HepG2 (cell line): ENCODE results near the gene RAP1GAP2. TPM values are rescaled to one million over a fixed set of nuclear protein-coding genes. Genes with fewer than 3 reads are reported as not detected.

Experiments
- ARHGAP35 ChIP-seq: sonication (generic); formaldehyde crosslinking; IDR thresholded peaks from 2 replicates; pipeline ENCODE4 v1.9.0; 2022; ENCODE audit warnings: mild to moderate bottlenecking, inconsistent platforms, moderate library complexity, missing genetic modification reagents, borderline replicate concordance
- HOXA7 ChIP-seq: sonication (generic); formaldehyde crosslinking; IDR thresholded peaks from 2 replicates; pipeline ENCODE4 v1.8.1; 2022; ENCODE audit warnings: mild to moderate bottlenecking, missing genetic modification reagents, moderate library complexity
- U2AF2 ChIP-seq: fragments of 200-400 bp; formaldehyde crosslinking; IDR thresholded peaks from 2 replicates; pipeline ENCODE4 v1.6.1; 2017; ENCODE audit warnings: low read depth, mild to moderate bottlenecking, low read length
- ZNF598 ChIP-seq: sonication (generic); formaldehyde crosslinking; IDR thresholded peaks from 2 replicates; pipeline ENCODE4 v1.5.1; 2020; ENCODE audit warnings: mild to moderate bottlenecking, missing genetic modification reagents, borderline replicate concordance
- ZNF850 ChIP-seq: sonication (generic); formaldehyde crosslinking; conservative IDR thresholded peaks from 2 replicates; pipeline ENCODE4 v1.9.0; 2021; ENCODE audit warnings: mild to moderate bottlenecking, missing genetic modification reagents
- polyA plus RNA-seq, 8 experiments: library from polyadenylated mRNA; depleted of rRNA in 3 of 8; stranded (reverse) in 7 of 8; unstranded in 1 of 8; fragments of >200 nt; fragmentation: Illumina TruSeq in 4 of 8; extraction: Trizol in 4 of 8; gene quantifications; 2 replicates each; pipeline versions ENCODE4 v1.2.1 to v1.2.3, GENCODE V29; 2011 to 2016; ENCODE audit warnings: low read depth in 4 of 8, missing spikeins in 1 of 8, mixed read lengths in 1 of 8; ENCODE audit not compliant: insufficient read depth in 1 of 8
- total RNA-seq, 5 experiments: library from RNA; depleted of rRNA; stranded (reverse); fragments of >200 nt; fragmentation: Illumina TruSeq; extraction: Trizol; gene quantifications; 2 replicates each; pipeline ENCODE4 v1.2.3, GENCODE V29; 2016; ENCODE audit warnings: low read depth in 1 of 5
- TF ChIP-seq, protein P1 (sequence below), 2 experiments: fragments of 450-650 bp in 1 of 2; sonication (generic) in 1 of 2; formaldehyde crosslinking in 1 of 2; IDR thresholded peaks; 2 replicates each; pipeline versions ENCODE4 v1.6.1 to v1.8.0; 2016 to 2022; ENCODE audit warnings: antibody characterized with exemption in 1 of 2, mild to moderate bottlenecking in 1 of 2, missing genetic modification reagents in 1 of 2

Gene RAP1GAP2
- total and polyA plus RNA-seq, 2 of the 13 experiments (the other 11 are each of a cell fraction or from before 2014, with no cell fraction given), result 10.9 to 12.0 TPM

DNA sequence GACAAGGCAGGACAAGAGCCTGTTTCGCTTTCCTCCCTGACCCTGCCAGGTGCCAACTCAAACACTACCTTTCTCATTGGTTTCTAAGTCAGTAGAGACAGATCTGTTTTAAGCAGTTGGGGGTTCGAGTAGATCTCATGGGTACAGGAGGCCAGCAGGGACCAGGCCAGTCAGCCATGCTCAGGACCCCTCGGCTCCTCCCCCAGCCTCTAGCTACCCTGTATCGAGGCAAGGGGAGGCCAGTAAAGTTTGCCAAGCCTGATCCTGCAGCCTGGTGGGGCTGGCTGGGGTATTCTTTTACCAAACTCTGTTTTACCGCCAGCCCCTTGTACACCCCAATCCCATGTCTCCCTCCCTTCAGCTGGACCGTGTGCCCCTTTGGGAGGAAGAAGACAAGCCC is 240.6 kb downstream of the RAP1GAP2 start (continued):
- TF ChIP-seq, protein P1, sequence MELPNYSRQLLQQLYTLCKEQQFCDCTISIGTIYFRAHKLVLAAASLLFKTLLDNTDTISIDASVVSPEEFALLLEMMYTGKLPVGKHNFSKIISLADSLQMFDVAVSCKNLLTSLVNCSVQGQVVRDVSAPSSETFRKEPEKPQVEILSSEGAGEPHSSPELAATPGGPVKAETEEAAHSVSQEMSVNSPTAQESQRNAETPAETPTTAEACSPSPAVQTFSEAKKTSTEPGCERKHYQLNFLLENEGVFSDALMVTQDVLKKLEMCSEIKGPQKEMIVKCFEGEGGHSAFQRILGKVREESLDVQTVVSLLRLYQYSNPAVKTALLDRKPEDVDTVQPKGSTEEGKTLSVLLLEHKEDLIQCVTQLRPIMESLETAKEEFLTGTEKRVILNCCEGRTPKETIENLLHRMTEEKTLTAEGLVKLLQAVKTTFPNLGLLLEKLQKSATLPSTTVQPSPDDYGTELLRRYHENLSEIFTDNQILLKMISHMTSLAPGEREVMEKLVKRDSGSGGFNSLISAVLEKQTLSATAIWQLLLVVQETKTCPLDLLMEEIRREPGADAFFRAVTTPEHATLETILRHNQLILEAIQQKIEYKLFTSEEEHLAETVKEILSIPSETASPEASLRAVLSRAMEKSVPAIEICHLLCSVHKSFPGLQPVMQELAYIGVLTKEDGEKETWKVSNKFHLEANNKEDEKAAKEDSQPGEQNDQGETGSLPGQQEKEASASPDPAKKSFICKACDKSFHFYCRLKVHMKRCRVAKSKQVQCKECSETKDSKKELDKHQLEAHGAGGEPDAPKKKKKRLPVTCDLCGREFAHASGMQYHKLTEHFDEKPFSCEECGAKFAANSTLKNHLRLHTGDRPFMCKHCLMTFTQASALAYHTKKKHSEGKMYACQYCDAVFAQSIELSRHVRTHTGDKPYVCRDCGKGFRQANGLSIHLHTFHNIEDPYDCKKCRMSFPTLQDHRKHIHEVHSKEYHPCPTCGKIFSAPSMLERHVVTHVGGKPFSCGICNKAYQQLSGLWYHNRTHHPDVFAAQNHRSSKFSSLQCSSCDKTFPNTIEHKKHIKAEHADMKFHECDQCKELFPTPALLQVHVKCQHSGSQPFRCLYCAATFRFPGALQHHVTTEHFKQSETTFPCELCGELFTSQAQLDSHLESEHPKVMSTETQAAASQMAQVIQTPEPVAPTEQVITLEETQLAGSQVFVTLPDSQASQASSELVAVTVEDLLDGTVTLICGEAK (IDR thresholded peaks at IDR 0.05), result no peak
- TF ChIP-seq, protein P1 (CRISPR knock-in tag; IDR thresholded peaks at IDR 0.05), result no peak
- TF ChIP-seq ARHGAP35 (CRISPR knock-in tag), result no peak
- TF ChIP-seq ZNF598 (CRISPR knock-in tag), result no peak
- no peak for TF ChIP-seq ZNF850 (CRISPR knock-in tag)
- no peak for TF ChIP-seq HOXA7 (CRISPR knock-in tag)
- TF ChIP-seq U2AF2, result no peak
